Fibroblast of mammary gland (primary cell): ENCODE data around the gene FAT2.

Experiments used
- DNase-seq: peaks from one replicate; pipeline ENCODE4 v3.0.0-alpha.2; 2010; ENCODE audit warnings: low read depth
- H3K4me3 ChIP-seq: 2 replicates; pipeline ENCODE4 v1.5.1; 2011; ENCODE audit warnings: low read depth, mild to moderate bottlenecking, low read length, moderate library complexity; ENCODE audit not compliant: control insufficient read depth
- CTCF ChIP-seq: conservative IDR thresholded peaks from 2 replicates; pipeline ENCODE4 v1.5.1; 2011; ENCODE audit warnings: low read depth, low read length, inconsistent platforms; ENCODE audit not compliant: control insufficient read depth, insufficient read depth

The FAT2 gene

GRCh38 chr5:151615431-151615830, 24.3 kb upstream of the FAT2 start:
- H3K4me3 ChIP-seq: no peak overlapping the region
- TF ChIP-seq CTCF: no peak
- no peak for DNase-seq

- DNase-seq: no peak
- TF ChIP-seq CTCF: no peak
- H3K4me3 ChIP-seq: no peak overlapping the region
These were observed 23.4 kb upstream of the FAT2 start for GRCh38 chr5:151614565-151614964.

GRCh38 chr5:151612689-151613427, 21.7 kb upstream of the FAT2 start:
- TF ChIP-seq CTCF: no peak
- H3K4me3 ChIP-seq: no peak overlapping the region
- no peak for DNase-seq

GRCh38 chr5:151611127-151611775, 20.1 kb upstream of the FAT2 start:
- H3K4me3 ChIP-seq: no peak overlapping the region
- no peak for TF ChIP-seq CTCF
- DNase-seq: no peak

GRCh38 chr5:151608522-151608921, 17.4 kb upstream of the FAT2 start:
- no peak for DNase-seq
- TF ChIP-seq CTCF: no peak
- no peak overlapping the region for H3K4me3 ChIP-seq

- no peak for TF ChIP-seq CTCF
- DNase-seq: no peak
- no peak overlapping the region for H3K4me3 ChIP-seq
These were observed 16.2 kb upstream of the FAT2 start for GRCh38 chr5:151607304-151607703.
